GM21717 (cell line): Measurements from ENCODE around the gene HMGN3.

Experiments used
- ATAC-seq: cut with Tn5 transposase; IDR thresholded peaks from one replicate; pipeline ENCODE4 v1.9.1; 2021; ENCODE audit warnings: mild to moderate bottlenecking, moderate library complexity; ENCODE audit not compliant: unreplicated experiment

Gene HMGN3

DNA sequence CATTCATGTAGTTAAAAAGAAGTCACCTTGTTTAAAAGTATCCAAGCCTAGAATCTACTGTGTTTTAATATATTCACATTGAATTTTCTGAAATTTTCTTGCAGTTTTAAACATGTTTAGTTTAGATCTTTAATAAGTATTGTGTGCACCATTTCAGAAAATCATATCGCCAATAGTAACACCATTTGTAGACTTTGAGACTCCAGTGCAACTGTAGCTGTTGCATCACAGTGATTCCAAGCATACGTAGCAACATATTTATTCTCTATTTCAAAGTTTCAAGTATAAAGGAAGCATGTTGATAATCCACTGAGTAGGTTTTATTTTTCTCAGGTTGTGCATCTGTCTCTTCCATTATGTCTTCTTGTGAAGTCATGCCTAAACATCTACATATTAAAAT is 46.4 kb downstream of the HMGN3 start:
- no peak for ATAC-seq

DNA sequence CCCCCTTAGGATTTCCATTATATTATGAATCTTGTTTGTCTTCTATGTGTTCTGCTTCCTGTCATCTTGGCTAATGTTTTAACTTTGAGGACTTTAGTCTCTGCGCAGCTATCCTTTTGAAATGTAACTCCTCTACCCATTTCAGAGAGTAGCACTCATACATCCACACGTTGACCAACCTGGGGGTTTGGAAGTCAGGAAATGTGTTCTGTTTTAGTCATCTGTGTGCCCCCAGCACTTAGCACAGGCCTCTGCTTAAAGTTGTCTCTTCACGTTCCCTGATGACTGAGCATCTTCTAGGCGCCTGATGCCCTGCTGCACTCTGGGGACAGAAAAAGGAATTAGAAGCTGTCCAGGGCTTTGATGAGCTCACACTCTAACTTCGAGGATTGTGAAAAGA is 47.9 kb downstream of the HMGN3 start:
- no peak for ATAC-seq

DNA sequence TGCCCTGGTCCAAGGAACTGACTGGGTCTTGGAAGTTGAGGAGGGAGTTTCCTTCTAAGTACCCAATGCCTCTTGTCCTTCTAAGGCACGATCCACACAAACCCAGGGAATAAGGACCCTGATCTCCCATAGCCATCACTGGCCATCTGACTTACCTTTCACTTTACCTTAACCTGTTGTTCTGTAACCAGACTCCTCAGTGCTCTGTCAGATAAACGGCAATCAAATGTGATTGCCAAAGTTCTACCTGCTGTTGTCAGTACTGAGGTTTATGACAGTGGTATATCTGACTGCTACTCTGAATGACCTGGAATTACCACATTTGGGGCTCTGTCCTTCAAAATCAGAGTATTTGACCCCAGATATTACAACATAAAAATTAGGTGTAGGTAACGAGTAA is 49.8 kb downstream of the HMGN3 start:
- ATAC-seq, result no peak

DNA sequence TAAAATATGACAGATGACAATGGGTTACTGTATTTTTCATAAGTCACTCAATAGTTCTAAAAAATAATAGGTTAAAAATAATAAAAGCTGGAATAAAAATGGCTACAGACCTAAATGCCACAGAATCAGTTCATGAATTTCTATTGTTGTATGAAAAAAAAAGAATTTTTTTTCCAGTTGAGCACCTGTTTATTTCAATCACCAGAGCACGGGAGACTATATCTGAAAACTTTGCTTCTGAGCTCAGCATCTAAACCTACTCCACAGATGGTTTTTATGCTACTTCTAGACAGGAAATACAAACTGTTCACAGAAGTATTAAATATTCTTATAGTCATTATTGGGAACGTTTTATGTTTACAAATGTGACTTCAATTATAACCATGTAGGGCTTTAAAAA is 50.4 kb downstream of the HMGN3 start:
- no peak for ATAC-seq

DNA sequence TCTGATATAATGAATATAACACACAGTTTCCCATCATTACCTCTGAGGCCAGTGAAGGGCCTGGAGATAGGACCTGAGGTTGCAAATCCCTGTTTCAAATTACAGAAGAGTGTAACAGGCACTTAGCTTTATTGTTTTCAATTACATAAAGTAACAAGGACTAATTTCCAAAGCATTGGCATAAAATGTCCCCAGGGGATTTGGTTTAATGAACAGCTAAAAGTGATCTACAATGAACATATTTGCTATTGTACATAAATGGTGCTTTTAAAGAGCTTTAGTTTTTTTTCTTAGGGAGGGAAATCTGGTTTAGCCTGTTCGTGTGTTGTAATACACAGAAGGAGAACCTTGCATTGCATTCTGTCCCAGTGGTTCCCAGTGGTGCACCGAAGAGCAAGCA is 54.4 kb downstream of the HMGN3 start:
- no peak for ATAC-seq

DNA sequence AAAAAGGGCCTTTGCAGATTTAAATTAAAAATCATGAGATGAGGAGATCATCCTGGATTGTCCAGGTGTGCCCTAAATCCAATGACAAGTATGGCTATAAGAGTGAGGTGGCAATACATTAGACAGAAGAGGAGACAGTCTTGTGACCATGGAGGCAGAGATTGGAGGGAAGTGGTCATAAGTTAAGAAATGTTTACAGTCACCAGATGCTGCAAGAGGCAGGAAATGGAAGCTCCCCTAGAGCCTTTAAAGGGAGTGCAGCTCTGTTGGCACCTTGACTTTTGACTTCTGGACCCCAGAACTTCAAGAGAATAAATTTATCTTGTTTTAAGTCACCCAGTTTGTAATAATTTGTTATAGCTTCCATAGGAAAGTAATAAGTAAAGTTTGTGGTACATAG is 61.1 kb downstream of the HMGN3 start:
- no peak for ATAC-seq

DNA sequence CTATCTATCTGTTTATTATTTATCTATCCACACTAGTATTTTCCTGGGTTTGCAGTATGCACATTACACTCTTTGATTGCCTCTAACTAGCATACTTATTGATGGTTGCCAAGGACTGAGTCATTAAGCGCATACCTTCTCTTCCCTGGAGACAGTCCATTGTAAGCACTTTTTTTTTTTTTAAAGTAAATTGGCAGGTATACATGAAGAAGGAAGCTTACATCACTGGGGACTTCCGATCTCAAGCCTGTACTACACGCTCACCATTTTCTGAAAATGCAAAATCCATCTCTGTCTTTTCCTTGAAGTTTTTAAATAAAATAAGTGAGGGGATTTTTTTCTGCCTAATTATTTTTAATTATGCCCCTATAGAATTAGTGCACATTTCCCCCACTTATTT is 63.5 kb downstream of the HMGN3 start:
- no peak for ATAC-seq

DNA sequence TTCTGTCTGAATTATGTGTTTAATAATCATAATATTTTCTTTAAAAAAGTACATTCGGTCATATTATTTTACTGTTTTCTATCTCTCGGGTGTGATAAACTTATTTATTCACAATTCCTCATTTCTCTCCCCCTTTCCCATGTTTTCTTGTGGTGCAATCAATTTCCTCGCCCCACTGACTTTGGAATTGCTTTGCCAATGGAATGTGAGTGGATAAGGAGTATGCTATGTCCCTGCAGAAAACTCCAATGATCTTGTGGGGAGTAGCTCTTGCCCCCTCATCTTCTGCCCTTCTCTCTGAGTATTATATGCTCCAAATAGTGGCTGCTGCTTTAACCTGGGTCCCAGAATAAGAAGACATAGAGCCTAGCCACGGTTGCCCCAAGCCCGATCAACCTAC is 64.1 kb downstream of the HMGN3 start:
- ATAC-seq, result no peak

DNA sequence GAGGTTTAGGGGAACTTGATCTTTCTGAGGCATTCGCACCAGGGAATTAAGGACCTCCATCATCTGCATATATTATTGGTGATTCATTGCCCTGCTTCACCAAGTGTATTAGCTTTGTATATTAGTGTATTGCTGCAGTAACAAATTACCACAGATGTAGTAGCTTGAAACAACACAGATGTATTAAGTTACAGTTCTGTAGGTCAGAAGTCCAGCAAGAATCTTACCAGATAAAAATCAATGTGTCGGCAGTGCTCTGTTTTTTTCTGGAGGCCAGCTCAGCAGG is 65.8 kb downstream of the HMGN3 start:
- ATAC-seq, result no peak

DNA sequence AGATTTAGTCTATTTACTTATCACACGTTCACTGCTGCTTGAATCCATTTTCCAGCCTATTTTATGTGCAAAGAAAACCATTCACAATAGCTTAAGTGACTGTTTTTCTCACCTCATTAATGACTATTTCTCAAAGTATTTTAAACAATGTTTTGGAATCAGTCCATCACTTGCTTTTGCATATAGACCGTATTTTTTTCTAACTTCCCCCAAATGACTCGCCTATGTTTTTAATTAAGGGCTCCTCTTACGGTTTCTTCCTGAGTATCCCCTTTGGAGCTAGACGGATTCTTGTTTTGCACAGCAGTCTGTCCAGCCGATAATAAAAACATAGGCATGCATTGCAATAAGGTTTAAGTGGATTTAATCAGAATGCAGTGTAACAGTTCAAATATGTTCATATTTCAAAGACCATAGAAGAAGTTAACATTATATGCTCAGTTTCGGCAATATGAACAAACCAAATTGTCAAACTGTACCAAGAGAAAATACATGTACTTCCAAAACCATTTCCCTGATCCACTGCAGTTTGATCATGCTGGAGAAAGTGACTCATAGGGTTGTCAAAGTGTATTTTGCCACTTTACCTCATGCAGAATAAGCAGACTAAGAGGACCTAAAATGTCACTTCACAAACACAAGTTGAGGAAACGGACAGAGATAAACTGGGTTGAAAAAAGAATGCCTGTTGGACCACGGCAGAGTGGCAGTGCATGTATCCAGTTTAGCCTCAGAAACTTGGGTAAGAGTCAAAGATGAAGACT is 66.4 kb downstream of the HMGN3 start:
- no peak for ATAC-seq

DNA sequence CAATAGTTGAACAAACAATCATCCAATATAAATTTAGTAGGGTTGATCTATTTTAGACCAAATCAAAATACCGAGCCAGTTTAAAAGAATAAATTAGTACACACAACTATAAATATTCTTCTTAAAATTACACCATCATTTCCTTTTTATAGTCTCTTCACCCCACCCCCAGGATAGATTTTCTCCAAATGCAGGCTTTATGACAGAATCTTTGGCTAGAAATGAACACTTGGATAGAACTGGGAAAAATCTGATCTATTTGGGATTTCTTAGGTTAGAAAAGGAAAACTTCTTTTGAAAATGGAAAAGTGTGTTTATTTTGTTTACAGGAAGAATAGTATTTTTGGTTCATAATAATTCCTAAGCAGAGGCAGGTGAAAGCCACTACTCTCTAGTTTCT is 74.6 kb downstream of the HMGN3 start:
- no peak for ATAC-seq

DNA sequence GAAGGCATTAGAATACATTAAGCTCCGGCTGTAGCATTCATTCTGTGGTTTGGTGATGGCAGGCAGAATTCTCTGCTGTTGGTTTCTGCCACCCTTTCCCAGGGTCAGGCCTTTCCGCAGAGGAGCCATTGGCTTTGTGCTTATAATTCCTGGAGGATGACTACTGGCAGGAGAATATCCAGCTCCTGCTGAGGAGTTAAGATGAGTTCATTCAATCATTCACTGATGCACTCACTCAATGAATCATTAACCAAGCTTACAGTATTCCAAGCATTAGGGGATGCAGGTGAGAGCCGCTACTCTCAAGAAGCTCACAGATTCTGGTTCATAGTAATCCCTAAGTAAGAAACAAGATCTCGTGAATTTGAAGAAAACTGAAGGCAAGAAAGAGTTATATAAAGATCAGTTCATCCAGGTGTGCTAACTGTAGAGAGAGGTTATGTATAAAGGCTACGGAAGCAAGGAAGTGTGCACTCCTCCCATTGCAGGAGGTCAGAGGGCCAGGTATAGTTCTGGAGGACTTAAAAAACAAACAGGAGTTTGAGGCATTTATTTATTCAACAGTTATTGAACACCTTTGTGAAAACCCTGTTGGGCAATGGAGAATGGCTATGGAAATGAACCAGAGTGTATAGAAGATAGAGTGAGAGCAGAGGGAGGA is 75.5 kb downstream of the HMGN3 start:
- ATAC-seq, result no peak

DNA sequence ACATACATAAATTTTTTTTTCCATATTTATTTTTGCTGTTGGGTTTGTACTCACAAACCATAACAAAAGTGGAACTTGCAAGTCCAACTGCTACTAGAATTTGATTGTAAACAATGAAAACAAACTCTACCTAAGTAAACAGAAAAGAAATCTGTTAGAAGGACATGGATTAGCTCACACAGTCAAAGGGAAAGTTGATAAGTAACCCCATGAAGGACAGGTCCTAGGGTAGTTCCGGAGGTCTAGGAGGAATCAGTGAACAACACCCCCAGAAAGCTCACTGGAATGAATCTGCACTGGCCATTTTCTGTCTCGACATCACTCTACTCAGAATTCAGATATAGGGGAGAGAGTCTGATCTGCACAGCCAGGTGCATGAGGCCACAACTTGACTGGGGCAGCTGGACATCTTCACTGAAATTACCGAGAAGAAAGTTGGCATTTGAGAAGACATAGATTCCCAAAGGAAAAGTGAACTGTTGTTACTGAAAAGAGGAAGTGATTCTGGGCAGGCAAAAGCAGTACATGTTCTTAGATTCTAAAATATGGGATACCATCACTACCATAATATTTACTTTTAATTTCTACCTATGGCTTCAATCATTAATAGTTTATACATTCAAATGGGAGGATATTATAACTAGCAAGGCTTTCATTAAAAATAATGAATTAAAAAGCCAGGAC is 76.4 kb downstream of the HMGN3 start:
- no peak for ATAC-seq

DNA sequence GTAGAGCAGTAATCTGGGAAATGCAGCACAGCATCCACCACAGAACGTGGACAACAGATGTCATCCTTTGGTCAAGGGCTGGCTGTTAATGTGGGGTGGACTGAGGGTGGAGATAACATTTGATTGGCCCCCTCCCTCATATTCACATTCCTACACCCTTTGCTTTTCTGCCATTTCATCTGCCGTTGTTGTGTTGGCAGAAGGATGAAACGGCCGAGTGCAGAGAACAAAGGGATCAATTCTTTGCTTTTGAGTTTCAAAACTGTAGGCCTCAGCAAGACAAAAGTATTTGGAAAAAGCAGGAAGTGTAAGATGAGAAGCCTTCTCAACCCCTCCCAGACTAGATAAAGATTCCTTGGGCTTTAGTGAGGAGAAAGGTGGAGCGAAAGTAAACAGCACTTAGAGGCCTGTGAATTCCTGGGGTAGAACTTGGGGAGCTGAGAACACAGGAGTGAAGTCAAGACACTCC is 82.2 kb downstream of the HMGN3 start:
- ATAC-seq, result no peak
